GM13977 (cell line): Measurements from ENCODE around the gene EBF4.

Source experiments
- DNase-seq: peaks from one replicate; pipeline ENCODE4 v3.0.0; 2012; ENCODE audit warnings: low spot score
- CTCF ChIP-seq: IDR thresholded peaks from 2 replicates; pipeline ENCODE4 v1.5.1; 2012; ENCODE audit warnings: mild to moderate bottlenecking, control low read depth; ENCODE audit not compliant: insufficient read depth; ENCODE audit errors: extremely low read depth, missing control alignments
- in situ Hi-C: fragments of 300-500 bp; cut with MboI; formaldehyde crosslinking; loops from one replicate; pipeline ENCODE4 v1.12.0; 2022; ENCODE audit warnings: low sequenced_read_pairs, low pct_unique_long_range_greater_than_20kb, mixed read lengths, inconsistent platforms; ENCODE audit not compliant: unreplicated experiment

Gene EBF4

GRCh38 chr20:2757001-2757400 is 64.4 kb downstream of the EBF4 start:
- TF ChIP-seq CTCF, result no peak

GRCh38 chr20:2757969-2758368 is 65.4 kb downstream of the EBF4 start:
- DNase-seq, result peak; percentile 8
- no peak for TF ChIP-seq CTCF
- in situ Hi-C loops, result no loop called here

More at GRCh38 chr20:2757001-2757400, 64.4 kb downstream of the EBF4 start:
- DNase-seq, result peak; percentile 17
- in situ Hi-C loops, result no loop called here

- in situ Hi-C loops, result no loop called here
- TF ChIP-seq CTCF, result no peak
- DNase-seq, result peak; percentile 14
Observed at GRCh38 chr20:2759143-2759542, 66.6 kb downstream of the EBF4 start.

GRCh38 chr20:2759603-2760296 is 67.2 kb downstream of the EBF4 start:
- in situ Hi-C loops, result no loop called here

GRCh38 chr20:2760297-2760951 is 67.8 kb downstream of the EBF4 start:
- TF ChIP-seq CTCF, result no peak
- in situ Hi-C loops, result no loop called here
- DNase-seq, result peak; percentile 20

More at GRCh38 chr20:2759603-2760296, 67.2 kb downstream of the EBF4 start:
- TF ChIP-seq CTCF, result no peak
- peak; percentile 14 for DNase-seq

- no peak for DNase-seq
- in situ Hi-C loops, result no loop called here
- TF ChIP-seq CTCF, result no peak
Observed at GRCh38 chr20:2760952-2761305, 68.3 kb downstream of the EBF4 start.
